Esophagus muscularis mucosa (tissue), 3 donors: ENCODE measurements around the gene GLS.

Source experiments
- CTCF ChIP-seq, 3 experiments: fragments of 200-600 bp in 2 of 3; fragments of 450-650 bp in 1 of 3; sonication (generic) in 2 of 3; IDR thresholded peaks; one replicate each; pipeline ENCODE4 v1.5.1; 2017 to 2019; ENCODE audit warnings: antibody characterized with exemption in 3 of 3, mild to moderate bottlenecking in 2 of 3, moderate library complexity in 1 of 3
- EP300 ChIP-seq: sonication (generic); formaldehyde crosslinking; IDR thresholded peaks from one replicate; pipeline ENCODE4 v1.6.1; 2017; ENCODE audit warnings: antibody characterized with exemption

- TF ChIP-seq CTCF (IDR thresholded peaks at IDR 0.05): no peak
- no peak for TF ChIP-seq EP300
Measured at GRCh38 chr2:191008286-191008685, 127.7 kb downstream of the GLS start.
